NCI-H1417 (cell line): ENCODE data around the gene REXO4.

Experiments used
- DNase-seq, 3 experiments: peaks; one replicate each; lab custom pipeline; 2025; lab: John Stamatoyannopoulos, UW

Gene REXO4

GRCh38 chr9:133369422-133369821 is 48.4 kb downstream of the REXO4 start:
- no peak for DNase-seq

DNA sequence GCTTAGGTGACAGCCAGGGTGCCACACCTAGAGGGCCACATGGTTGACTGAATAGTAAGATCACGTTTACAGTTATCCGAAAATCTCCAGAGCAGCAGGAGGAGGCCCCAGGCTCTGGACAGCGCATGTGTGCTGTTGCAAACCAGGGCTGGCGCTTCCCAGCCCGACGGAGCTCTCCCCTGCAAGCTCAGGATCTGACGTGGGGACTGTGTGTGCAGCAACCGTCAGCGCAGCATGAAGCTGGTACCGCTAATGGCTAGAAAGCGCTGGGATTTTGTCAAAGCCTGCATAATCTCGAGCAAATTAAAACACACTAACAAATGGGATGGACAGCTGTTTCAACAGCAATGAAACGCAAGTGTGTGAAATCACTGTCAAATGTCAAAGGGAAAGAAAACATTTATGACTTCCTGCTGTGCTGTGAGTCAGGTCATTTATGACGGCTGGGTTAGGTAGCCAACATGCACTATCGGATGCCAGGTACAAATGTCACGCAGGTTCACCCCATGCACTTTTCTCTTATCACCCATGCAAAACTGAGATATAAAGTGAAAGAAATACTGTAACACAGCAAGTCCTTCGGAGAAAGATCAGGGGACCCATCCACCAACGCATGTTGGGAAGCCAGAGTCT is 49.4 kb downstream of the REXO4 start:
- peak in 2 of 3 experiments; percentile 73 to 95 for DNase-seq

- peak in 1 of 3 experiments; percentile 45 for DNase-seq
These were observed 50.0 kb downstream of the REXO4 start for GRCh38 chr9:133367778-133368177.

DNA sequence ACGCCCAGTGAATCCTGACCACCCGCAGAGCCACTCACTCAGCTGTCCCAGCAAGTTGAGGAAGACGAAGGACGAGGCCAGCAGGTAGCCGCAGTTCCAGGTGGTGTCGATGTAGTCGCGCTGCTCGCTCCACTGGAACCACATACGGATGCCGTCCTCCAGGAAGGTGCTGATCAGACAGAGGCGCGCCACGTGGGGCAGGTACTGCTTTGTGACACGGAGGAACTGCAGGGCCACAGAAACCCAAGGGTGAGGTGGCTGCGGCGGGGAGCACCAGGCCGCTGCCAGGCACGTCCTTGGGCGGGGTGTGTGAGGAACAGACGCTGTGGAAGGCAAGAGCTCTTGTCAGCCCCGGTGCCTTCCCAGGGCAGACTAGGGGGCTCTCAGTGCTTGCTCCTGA is 50.6 kb downstream of the REXO4 start:
- no peak for DNase-seq

GRCh38 chr9:133366435-133366834 is 51.4 kb downstream of the REXO4 start:
- no peak for DNase-seq

DNA sequence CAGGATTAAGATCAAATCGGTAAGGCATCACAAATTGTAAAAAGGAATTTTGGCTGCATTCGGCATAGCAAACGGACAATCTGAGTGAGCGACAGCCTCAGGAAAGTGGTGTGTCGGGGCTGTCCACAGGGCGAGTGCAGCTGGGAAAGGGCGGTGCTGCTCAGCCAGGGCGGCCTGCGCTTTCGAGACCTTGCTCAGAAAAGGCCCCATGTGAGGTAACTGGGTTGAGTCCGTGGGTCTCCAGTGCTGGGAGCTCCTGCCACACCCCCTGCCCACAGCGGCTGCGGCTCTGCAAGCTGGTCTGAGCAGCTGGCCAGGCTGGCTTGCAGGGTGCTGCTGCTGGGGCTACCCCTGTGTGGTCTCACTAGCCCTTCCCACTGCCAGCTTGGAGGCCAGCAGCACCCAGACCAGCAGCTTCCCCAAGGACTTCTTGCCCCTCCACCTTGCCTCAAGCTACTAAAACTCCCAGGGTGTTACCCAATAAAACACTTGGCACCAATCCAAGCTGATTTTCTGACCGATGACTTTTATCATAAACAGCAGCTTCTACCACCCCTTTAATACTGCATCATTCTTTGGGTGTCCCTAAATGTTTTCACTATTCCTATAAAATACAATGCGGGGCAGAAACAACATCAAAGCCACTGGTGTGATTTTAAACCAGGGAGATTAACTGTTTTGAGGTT is 55.3 kb downstream of the REXO4 start:
- peak in 1 of 3 experiments; percentile 32 for DNase-seq

GRCh38 chr9:133361507-133362092 is 56.2 kb downstream of the REXO4 start:
- no peak for DNase-seq

- no peak for DNase-seq
These were observed 57.1 kb downstream of the REXO4 start for GRCh38 chr9:133360400-133361393.

- peak in 1 of 3 experiments; percentile 31 for DNase-seq
These were observed 58.2 kb downstream of the REXO4 start for GRCh38 chr9:133359399-133360175.

DNA sequence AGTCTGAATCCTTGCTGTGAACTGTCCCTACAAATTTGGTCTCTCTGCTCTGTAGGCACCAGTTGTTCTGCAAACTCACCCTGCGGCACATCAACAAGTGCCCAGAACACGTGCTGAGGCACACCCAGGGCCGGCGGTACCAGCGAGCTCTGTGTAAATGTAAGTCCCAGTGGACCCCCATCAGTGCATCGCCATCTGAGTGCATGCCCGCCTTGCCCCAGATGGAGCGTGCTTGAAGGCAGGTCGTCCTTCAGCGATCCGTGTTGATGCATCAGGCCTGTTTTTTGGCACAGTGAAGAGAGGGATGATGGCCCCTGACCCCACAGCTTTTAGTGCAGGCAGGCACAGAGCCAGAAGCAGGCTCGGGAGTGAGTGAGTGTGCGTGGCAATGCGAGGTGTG is 60.2 kb downstream of the REXO4 start:
- no peak for DNase-seq

DNA sequence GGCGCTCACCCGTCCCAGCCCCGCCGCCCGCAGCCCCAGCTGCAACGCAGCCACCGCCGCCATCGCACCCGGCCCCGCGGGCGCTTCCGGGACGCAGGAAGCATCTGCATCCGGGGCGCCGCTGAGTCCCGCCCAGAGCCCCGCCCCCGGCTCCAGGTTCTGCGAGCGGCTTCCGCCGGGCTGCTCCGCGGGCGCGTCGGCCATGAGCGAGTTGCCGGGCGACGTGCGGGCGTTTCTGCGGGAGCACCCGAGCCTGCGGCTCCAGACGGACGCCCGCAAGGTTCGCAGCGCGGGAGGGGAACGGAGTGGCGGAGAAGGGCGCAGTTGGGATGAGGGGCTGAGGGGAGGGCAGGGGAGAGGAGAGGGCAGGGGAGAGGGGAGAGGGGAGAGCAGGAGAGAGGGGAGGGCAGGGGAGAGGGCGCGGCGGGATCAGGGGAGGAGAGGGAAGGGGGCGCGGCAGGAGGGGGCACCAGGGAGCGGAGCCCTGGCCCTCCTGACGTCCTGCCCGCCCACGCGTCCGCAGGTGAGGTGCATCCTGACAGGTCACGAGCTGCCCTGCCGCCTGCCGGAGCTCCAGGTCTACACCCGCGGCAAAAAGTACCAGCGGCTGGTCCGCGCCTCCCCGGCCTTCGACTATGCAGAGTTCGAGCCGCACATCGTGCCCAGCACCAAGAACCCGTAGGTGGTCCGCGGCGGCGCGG is 61.3 kb downstream of the REXO4 start, which contains the start of the genes SURF1 and SURF2:
TSS of gene SURF1 (minus strand) at position 97 of the 701 bp plus-strand sequence. CDS start at position 63, 34 bp downstream.
TSS of gene SURF2 (plus strand) at position 160 of the 701 bp plus-strand sequence. CDS start at position 203, 43 bp downstream.
- DNase-seq, result peak; percentile 73 to 91 (median 90)
